GM21576 (cell line): Measurements from ENCODE around the gene XNDC1N.

Source experiments
- ATAC-seq: cut with Tn5 transposase; IDR thresholded peaks from one replicate; pipeline ENCODE4 v1.9.1; 2021; ENCODE audit warnings: mild to moderate bottlenecking, moderate library complexity; ENCODE audit not compliant: unreplicated experiment

Gene XNDC1N, protein sequence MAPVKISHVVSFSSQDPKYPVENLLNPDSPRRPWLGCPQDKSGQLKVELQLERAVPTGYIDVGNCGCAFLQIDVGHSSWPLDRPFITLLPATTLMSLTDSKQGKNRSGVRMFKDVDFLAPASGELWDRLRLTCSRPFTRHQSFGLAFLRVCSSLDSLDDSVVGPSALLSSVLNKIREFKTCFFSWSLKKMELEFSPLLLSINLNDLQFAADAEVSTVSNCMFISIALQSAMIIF

DNA sequence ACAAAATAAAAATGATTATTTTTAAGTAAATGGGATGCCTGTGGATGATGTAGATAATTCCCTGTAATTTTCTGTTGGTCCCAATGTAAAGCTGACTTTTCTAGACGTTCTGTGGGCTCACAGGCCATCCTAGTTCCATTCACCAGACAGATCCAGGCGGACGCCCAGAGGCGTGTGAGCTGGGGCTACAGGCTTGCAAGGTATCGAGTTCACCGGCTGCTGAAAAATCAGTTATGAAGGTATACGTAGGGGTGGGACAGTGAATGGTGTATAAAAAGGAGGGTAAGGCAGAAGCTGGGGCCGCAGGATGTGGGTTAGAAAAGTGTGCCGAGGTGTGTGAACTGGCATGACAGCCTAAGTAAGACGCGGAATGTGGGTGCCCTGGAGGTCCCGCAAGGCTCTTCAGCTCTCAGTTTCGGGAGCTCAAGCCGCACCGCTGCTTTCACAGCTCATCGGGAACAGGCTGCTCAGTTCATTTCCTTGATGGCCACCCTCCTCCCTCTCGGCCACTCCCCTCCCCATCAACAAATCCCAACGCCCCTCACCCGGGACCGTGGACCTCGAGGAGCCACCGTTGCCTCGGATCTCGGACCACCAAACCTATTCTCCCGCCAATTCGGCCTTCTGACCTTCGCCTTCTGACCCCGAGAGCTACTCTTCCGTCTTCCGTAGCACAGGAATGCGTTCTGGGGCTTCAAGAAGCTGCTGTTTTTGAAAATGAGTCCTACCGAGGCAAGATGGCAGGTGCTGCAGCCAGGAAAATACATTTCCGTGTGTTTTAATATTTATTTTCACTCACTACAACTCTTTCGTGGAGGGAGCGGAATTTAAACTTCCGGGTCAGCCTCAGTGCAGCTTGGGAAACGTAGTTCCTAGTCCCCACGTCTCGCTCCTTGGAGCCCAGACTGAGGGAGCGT lies at the start of gene XNDC1N:
TSS of gene XNDC1N (minus strand) at position 775 of the 917 bp plus-strand sequence. CDS start 5,241 bp downstream, outside the sequence.
- peak; percentile 62 for ATAC-seq

DNA sequence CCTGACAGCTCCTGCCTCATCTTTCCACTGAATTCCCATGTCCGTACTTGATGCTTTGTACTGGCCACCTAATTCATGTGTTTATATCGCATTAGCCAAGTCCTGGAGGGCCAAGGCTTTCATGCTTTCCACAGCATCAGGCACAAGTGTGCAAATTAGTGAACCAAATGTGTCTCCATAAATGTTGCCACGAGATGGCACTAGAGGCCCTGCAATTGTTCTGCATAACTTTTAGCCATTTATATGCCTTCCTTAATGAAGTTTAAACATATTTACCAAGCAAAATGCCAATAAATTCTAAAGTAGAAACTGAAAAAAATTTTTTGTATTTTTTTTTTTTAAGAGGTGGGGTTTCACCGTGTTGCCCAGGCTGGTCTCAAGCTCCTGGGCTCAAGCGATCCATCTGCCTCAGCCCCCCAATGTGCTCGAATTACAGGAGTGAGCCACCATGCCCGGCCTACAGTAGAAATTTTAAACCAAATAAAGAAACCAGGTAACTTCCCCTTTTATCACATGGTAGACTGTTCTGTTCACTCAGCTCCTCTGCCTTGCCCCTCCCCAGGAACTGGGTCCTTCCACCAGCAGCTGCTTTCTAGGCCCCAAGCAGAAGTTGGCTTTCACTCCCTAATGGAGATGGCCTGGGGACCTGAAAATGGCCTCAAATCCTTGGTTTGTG lies 49.5 kb upstream of the XNDC1N start:
- no peak for ATAC-seq

GRCh38 chr11:71977090-71977489 lies 48.7 kb upstream of the XNDC1N start:
- no peak for ATAC-seq

GRCh38 chr11:71976551-71976950 lies 48.2 kb upstream of the XNDC1N start:
- ATAC-seq, result no peak

- ATAC-seq, result no peak
These were observed 43.3 kb upstream of the XNDC1N start for GRCh38 chr11:71971680-71972079.

GRCh38 chr11:71964641-71965040 lies 36.2 kb upstream of the XNDC1N start:
- no peak for ATAC-seq

DNA sequence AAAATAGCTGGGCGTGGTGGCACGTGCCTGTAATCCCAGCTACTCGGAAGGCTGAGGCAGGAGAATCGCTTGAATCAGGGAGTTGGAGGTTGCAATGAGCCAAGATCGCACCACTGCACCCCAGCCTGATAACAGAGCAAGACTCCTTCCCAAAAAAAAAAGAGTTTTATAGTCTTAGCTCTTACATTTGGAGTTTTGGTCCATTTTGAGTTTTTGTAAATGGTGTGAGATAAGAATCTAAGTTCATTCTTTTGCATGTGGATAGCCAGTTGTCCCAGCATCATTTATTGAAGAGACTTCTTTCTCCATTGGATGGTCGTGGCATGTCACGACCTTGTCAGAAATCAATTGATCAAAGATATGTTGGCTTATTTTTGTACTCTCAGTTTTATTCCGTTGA lies 35.1 kb upstream of the XNDC1N start:
- ATAC-seq, result no peak

GRCh38 chr11:71962428-71963038 lies 34.1 kb upstream of the XNDC1N start:
- peak; percentile 50 for ATAC-seq

- no peak for ATAC-seq
These were observed 27.6 kb upstream of the XNDC1N start for GRCh38 chr11:71955898-71956456.

DNA sequence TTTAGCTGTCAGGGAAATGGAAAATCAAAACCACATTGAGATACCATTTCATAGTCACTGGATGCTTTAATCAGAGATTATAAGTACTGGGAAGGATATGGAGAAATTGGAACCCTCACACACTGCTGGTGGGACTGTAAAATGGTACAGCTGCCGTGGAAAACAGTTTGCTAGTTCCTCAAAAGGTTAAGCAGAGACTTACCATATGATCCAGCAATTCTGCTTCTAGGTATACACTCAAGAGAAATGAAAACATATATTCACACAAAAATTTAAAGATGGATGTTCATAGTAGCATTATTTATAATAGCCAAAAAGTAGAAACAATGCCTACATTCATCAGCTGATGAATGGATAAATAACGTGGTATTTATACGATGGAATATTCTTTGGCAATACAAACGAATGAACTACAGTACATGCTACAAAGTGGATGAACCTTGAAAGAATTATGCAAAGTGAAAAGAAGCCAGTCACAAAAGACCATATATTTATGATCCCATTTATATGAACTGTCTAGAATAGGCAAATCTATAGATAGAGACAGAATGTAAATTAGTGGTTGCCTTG lies 23.4 kb upstream of the XNDC1N start:
- ATAC-seq, result no peak

DNA sequence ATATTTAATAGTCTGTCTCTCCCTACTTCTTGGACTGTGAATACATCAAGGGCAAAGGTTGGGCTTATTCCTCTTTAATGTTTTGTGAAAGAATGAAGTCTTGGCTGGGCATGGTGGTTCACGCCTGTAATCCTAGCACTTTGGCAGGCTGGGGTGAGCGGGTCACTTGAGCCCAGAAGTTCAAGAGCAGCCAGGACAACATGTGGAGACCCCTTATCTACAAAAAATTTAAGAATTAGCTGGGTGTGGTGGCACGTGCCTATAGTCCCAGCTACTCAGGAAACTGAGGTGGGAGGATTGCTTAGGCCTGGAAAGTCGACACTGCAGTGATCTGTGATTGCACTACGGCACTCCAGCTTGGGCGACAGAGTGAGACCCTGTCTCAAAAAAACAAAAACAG lies 20.6 kb upstream of the XNDC1N start:
- ATAC-seq, result no peak

DNA sequence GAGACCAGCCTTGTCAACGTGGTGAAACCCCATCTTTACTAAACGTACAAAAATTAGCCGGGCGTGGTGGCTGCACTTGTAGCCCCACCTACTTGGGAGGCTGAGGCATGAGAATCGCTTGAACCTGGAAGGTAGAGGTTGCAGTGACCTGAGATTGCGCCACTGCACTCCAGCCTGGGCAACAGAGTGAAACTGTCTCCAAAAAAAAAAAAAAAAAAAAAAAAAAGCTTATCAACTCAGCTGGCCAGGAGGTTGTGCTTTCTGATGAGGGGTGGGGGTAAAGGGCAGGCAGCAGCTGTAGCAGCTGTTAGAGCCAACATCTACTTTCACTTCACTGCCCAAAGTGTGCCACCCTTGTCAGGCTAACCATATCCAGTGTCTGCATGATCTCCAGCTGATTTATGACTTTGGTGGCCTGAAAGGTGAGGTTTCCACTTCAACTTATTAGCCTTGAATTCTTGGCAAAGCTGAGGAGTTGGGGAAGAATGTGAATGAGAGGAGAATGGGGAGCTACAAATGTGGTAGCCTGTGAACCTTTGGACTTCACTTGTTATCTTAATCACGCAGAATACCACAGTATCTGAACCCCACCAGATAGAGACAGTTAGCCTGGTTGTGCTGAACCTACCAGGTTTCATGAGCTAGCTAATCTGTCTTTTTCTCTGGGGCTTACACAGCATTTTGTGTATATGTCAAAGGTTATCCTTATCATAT lies 20.1 kb upstream of the XNDC1N start:
- ATAC-seq, result no peak

DNA sequence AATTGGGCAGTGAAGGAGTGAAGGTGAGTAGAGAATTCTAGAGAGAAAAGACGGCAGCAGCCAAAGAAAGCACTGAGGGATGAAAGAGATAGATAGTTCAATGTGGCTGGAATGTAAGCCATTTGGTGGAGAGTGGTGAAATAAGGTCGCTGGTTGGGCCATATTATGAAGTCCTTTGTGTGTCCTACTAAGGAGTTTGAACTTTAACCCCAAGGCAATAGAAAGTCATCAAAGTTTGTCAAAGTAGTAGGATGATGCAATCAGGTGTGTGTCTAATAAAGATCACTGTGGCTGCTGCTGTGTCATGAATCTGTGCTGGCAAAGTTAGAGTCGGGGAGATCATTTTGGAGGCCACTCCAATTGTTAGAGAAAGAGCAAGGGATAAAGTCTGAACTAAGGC lies 19.1 kb upstream of the XNDC1N start:
- no peak for ATAC-seq

DNA sequence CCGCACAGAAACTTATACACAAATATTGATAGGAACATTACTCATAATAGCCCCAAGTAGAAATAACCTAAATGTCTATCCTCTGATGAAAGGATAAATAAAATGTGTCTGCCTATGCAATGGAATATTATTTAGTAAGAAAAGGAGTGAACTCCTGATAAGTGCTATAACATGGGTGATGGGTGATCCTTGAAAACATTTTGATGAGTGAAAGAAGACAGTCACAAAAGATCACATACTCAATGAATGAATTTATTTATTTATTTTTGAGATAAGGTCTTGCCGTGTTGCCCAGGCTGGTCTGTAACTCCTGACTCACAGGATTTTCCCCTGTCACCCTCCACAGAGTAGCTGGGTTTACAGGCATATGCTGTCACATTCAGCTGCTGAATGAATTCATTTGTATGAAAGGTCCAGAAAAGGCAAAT lies 17.8 kb upstream of the XNDC1N start:
- ATAC-seq, result no peak

DNA sequence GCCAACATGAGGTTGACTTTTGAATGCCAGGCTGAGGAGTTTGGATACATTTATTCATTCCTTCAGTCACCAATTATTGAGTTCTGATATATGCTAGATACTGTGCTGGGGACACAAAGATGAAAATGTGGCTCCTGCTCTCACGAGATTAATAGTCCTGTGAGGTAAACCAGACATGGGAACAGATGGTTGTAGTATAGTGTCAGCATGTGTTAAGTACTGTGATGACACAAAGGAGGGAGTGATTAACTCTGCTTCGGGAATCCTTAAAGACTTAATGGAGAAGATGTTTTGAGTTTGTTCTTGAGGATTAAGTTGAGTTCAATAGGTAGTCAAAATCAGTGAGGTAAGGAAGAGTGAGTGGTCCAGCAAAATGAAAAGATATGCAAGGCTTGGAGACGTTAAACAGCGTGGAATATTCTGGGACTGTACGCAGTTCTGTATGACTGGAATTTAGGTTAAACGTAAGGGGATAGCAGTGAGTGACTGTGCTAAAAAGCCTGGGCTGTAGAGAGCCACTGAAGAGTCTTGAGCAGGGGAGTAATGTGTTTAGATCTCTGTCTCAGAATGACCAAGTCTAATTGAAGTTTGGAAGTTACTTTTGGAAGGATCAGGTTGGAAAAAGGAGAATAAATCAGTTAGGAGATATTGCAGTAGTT lies 12.3 kb upstream of the XNDC1N start:
- ATAC-seq, result no peak

DNA sequence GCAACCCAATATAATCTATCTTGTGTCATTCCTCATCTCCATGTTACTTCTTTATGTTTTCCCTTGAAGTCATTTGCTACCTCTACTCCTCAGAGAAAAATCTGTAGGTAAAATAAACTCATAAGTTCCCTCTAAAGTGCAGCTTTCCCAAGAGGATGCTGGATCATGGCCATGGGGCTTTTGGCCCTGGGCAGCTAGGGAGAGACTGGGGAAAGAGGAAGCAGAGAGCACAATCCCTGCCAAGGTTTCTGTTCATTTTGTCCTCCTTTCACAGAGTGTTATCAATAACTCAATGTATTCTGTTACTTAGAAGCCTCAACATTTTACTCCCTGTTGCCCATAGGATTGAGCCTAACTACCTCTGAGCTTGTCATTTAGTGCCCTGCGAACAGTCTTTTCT lies 9.4 kb upstream of the XNDC1N start:
- no peak for ATAC-seq

DNA sequence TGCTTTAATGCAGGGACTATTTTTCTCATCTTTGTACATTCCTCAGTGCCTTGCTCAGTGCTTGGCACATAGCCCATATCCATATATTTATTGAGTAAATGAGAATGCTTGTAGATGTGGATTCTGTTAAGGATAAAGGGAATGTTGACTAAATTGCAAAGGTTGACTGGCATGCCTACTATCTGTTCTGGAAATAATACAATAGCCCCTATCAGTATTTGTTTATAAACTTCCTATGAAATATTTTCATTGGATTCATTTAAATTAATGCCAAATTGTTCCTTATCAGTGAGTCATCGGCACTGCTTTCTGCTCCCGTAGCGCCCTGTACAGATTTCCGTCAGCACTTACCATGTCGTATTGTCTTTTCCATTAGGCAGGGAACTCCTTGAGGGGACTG lies 8.4 kb upstream of the XNDC1N start:
- ATAC-seq, result no peak

DNA sequence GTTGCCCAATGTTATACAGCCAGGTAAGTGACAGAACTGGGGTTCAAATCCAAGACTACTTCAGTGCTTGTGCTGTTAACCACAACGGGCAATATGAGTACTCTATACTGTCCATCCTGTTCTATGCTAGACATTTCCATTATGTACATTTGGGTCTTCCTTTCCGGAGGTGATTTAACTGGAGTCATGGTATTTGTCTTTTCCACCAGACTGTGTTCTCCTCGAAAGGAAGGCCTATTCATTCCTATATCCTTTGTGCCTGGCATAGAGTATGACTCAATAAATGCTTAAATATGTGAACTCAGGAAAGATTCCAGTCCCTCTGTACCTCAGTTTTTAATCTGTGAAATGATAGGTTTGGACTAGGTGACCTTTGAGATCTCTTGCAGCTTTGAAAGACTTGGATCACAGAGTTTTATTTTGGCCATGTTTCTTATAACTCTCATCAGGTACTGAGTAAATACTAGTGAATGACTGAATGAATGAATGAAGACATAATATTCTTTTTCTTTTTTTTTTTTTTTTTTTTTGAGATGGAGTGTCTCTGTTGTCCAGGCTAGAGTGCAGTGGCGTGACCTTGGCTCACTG lies 7.0 kb upstream of the XNDC1N start:
- no peak for ATAC-seq

DNA sequence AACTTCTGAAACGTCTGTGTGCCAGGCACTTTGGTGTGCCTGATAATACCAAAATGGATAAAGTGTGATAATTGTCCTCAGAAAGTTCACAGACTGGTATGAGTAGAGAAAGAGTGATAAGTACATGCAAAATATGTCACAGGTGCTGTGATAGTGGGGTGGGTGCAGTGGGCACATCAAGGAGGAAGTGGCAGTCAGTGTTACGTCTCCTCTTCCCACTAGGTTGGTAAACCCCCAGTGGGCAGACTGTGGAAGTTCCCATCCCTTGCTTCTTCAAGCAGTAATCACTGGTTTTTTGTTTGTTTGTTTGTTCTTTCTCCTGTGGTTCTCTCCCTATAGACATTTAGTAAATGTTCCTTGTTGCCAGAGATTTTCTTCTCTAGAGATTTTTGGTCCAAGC lies 5.8 kb upstream of the XNDC1N start:
- ATAC-seq, result no peak
